GM18519 (cell line): Measurements from ENCODE around the gene EEF1AKMT4.
"Not testable (repeated sequence)": the region's sequence is repeated elsewhere in the genome, so short reads cannot be mapped to it uniquely, and the experiment has no call there.

ENCODE experiments used
- ATAC-seq: cut with Tn5 transposase; IDR thresholded peaks from one replicate; pipeline ENCODE4 v1.9.1; 2021; ENCODE audit warnings: mild to moderate bottlenecking, moderate library complexity; ENCODE audit not compliant: unreplicated experiment, low FRiP score

The EEF1AKMT4 gene

DNA sequence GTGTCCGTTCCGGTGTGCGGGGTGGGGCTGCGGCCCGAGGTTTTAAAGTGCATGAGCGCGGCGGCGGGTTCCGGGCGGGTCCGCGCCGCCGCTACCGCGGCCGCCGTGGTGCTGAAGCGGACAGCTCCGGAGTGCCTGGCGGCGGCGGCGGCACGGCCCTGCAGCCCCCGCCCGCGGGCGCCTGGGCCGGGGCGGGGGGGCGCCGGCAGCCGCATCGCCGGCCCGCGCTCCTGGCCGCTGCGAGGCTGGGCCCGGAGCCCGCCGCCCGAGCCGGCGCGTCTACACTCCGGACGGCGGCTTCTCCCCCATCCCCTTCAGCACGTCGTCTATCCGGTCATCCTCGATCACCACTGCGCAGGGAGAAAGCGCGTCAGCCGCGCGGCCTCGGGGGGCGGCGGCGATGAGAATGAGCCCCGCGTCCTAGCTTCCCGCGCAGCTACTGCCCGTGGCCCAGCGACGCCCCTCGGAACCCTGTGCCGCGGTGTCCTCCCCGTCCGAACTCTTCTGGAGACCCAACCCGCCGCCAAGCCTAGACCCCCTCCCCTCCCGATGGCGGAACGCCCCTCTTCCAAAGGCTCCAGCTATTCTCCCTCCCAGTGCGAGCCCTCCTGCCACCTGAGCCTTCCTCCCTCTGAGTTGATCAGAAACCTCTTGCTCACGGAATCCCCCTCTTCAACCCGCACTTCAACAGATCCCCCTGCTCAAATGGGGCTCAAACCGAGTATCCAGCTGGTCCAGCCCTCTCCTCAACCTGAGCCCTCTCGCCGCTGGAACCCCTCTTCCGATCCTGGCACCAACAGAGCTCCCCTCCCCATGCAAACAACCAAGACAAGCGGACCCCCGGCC is 10.6 kb downstream of the EEF1AKMT4 start:
- ATAC-seq, result no peak

DNA sequence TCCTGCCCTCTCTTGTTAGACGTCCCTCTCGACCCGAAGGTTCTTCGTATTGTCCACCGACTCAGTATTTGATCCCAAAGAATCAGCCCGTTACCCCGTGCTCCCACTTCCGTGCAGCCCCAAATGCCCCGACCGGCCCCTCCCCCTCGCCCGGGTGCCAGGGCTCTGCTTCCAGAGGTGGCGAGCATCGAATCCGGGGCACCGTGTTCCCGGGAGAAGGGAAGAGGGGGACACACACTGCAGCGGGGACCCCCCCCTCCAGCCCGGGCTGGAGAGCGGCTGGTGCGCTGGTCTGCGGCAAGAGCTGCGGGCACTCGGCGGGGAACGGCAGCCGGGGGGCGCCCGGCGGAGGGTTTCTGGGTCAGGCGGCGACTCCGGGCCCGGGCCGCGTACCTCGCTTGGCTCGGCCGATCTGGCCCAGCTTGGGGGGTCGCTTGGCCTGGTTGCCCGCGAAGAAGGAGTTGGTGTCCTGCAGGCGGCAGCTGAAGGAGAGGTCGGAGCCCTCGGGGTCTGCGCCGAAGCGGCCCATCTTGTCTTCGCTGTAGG is 11.3 kb downstream of the EEF1AKMT4 start:
- no peak for ATAC-seq

DNA sequence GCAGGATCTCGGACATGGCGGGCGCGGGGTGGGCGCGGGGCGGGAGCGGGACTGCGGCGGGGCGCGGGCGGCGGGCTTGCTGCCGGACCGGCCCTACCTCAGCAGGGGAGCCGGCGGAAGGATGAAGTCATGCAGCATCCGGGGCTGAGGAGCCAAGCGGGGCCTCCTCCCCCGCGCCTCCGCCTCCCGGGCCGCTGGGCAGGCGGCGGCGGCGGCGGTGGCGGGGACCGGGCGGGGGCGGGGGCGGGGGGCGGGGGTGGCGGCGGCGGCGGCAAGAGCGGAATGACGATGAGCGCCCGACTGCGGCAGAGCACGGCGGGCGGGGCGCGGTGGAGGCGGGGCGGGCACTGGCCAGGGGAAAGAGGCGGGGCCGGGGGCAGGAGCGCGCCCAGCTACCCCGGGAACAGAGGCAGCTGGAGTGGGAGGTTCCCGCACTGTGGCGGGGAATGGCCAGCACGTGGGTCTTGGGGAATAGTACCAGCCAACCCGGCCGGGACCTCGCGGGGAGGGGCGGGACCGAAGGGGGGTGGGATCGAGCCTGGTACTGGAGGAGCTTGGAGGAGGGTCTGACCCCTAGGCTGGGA is 11.9 kb downstream of the EEF1AKMT4 start, which contains the start of gene CAMK2N2:
CAMK2N2 (minus strand) TSS at position 284 of the 584 bp plus-strand sequence; CDS start at position 16, 268 bp downstream.
- ATAC-seq, result no peak

DNA sequence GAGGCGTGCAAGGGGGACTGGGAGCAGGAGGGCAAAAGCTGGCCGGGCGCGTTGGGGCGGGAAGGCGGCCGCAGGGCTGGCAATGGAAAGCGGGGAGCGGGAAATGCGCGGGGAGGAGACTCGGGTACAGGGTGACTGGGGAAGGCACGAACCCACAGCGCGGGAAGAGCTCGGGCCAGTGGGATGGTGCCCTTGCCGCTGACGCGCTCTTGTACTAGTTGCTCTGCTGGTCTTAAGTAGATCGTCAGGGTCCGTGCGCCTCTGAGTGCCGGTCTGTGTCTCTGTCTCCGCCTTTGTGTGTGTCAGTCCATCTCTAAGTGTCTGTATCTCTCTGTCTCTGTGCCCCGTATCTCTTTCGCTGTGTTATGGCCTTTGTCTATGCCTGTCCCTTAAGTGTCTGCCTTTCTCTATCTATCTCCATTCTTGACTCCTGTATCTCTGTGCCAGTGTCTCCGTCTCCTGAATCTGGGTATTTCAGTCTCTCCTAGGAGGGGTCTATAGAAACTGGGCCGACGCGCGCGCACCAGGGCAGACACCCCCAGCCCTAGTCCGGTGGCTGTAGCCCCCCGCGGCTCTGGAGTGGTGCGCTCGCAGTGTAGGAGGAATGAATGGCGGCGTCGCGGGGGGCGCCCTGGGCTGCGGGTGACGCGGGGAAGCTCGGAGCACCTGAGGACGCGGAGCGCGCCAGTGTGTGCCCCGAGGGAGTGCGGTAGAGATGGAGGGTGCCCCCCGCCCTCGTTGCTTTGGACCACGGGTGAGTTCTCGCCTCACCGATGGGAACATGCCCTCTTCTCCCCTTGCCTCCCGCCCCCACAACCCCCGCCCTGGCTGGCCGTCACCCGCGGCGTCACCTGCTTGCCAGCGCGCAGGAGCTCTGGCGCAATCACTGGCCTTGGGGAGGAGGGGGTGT is 12.6 kb downstream of the EEF1AKMT4 start:
- ATAC-seq, result no peak

DNA sequence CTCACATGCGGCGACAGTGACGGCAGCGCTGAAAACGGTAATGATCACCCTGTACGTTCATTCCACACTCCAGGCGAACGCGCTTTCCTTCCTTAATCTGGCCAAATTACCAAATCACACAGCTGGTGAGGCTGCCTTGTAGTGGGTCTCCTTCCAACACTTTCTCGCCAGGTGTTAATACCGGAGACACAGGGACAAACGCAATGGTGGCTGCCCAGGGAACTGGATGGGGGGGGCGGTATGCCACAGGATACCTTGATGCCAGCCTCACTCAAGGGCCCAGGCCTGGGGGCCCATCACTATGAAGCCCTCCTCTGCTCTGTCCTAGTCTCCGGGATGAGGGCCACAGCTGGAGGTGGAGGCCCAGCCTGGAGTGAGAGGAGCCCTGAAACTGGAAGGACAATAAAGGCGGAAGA is 13.3 kb downstream of the EEF1AKMT4 start:
- ATAC-seq, result no peak

DNA sequence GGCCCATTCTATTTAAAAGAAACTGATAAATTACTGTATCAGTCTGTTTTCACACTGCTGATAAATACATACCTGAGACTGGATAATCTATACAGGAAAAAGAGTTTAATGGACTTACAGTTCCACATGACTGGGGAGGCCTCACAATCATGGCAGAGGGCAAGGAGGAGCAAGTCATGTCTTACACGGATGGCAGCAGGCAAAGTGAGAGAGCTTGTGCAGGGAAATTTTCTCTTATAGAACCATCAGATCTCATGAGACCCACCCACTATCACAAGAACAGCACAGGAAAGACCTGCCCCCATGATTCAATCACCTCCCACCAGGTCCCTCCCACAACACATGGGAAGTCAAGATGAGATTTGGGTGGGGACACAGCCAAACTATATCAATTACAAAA is 17.8 kb downstream of the EEF1AKMT4 start:
- ATAC-seq, result not testable (repeated sequence)

DNA sequence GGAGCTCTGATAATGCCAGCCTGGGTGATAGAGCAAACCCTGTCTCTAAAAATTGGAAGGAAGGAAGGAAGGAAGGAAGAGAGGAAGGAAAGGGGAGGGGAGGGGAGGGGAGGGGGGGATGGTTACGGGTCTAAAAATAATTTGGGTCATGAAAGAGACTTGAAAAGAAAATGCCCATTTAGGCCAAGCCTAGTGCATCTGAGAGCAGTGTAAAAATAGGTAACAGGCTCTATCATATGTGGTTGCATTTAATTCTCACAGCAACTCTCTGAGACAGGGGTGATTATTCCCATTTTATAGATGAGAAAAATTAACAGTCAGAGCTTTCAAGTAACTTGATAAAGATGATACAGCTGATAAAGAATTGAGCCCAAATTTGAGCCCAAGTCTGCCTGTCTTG is 22.8 kb downstream of the EEF1AKMT4 start:
- ATAC-seq, result no peak

DNA sequence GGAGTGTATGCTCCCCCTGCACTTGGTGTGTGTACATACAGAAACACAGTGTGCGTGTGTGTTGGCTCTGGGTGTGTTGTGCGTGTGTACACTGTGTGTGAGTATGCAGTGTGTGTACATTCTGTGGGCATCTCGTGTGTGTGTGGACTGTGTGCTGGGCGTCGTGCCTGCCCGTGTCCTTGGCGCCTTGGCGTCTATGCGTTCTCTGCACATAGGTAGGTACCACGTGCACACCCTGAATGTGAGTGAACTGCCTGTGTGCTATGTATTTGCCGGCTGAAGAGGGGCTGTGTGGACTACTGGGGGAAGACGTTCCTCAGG is 25.9 kb downstream of the EEF1AKMT4 start:
- no peak for ATAC-seq

DNA sequence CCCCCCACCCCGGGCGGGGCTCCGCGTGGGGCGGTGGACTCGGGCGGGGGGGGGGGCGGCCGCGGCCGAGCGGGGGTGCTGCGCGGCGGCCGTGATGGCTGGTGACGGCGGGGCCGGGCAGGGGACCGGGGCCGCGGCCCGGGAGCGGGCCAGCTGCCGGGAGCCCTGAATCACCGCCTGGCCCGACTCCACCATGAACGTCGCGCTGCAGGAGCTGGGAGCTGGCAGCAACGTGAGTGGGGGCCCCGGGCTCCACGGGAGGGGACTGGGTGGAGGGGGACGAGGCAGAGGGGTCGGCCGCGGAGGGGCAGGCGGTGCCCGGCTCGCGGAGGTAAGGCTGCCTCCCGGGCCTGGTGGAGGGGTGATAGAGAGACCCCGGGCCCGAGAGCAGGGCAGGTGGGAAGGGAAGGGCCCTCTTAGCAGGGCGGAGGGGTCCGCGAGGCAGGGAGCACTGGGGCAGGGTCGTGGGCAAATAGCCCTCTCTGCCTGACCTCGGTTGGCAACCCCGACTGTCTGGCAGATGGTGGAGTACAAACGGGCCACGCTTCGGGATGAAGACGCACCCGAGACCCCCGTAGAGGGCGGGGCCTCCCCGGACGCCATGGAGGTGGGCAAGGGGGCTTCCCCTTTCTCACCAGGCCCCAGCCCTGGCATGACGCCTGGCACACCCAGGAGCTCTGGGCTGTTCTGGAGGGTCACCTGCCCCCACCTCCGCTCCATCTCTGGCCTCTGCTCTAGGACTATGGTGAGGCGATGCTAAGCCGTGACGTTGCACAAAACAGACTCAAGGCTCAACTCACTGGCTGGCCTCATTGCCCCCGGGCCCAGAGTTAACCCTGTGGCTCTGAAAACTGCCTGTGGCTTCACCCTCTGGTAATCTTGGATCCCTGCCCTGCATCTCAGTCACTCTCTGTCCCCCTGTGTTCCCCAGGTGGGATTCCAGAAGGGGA is 26.8 kb downstream of the EEF1AKMT4 start, which contains the start of gene ECE2:
ECE2 (plus strand) TSS at position 62 of the 950 bp plus-strand sequence; CDS start at position 194, 132 bp downstream.
- ATAC-seq, result no peak

DNA sequence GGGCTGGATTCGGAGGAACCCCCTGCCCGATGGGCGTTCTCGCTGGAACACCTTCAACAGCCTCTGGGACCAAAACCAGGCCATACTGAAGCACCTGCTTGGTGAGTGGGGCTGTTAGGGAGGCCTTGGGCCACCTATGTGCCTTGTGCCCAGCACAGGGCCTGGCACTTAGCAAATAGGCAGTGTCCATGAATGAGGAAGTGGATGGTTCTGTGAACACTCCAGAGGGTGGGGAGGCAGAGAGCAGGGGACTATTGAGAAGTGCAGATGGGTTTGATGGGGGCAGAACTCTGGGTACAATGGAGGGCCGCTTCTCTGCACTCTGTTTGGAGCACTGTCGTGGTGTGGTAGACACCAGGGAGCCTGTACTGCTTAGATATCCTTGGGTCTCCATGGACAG is 27.9 kb downstream of the EEF1AKMT4 start:
- ATAC-seq, result no peak

DNA sequence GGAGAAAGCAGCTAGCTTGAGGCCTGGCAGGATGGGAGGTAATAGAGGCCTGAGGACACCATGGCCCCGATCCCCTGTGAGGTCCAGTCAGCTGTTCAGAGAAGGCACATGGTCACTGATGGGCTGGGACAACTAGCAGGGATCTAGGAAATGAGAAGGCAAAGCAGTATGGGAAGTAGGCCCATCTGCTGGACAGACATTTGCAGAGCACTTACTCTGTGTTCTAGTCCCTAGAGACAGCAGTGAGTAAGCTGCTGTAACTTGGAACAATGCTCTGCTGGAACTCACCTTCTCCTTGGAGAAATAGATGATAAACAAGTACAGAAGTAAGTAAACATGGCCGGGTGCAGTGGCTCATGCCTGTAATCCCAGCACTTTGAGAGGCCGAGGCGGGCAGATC is 33.5 kb downstream of the EEF1AKMT4 start:
- ATAC-seq, result no peak

DNA sequence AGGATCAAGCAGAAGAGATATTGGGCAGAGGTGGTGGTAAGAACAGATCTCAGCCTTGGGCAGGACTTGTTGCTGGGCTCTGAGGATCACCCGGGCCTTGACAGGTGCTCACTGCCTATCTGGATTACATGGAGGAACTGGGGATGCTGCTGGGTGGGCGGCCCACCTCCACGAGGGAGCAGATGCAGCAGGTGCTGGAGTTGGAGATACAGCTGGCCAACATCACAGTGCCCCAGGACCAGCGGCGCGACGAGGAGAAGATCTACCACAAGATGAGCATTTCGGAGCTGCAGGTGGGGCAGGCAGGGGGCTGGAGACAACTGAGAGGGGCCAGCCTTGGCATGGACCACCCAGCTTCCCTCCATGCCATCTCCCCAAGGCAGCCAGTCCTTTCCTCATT is 34.2 kb downstream of the EEF1AKMT4 start:
- ATAC-seq, result no peak

DNA sequence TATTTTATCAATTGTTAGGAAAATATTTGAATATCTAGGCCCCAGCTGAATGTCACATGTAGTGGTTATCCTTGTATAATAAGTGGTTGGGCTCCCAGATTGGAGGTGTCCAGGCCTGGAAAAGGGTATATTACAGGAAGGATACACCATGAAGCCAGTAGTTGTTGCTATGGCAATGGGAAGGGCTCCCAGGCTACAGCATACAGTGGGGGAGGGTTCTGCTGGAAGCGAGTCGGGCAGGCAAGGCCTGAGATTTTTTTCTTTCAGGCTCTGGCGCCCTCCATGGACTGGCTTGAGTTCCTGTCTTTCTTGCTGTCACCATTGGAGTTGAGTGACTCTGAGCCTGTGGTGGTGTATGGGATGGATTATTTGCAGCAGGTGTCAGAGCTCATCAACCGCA is 35.2 kb downstream of the EEF1AKMT4 start:
- ATAC-seq, result no peak

DNA sequence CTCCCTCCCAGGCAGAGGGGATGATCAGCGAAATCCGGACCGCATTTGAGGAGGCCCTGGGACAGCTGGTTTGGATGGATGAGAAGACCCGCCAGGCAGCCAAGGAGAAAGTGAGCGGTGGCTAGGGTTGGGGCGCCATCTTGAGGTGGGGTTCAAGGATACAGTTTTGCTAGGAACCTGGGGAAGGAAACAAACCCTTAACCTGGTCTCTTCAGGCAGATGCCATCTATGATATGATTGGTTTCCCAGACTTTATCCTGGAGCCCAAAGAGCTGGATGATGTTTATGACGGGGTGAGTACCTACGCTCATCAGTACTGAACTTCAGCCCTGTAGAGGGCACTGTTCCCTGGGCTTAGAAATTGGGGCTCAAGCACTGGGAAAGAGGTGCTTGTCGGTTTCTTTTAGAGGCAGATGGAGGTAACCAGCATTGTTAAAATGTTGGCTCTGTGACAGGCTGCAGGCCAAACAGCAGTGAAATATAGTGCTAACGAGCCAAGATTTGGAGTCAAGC is 40.0 kb downstream of the EEF1AKMT4 start:
- ATAC-seq, result no peak

DNA sequence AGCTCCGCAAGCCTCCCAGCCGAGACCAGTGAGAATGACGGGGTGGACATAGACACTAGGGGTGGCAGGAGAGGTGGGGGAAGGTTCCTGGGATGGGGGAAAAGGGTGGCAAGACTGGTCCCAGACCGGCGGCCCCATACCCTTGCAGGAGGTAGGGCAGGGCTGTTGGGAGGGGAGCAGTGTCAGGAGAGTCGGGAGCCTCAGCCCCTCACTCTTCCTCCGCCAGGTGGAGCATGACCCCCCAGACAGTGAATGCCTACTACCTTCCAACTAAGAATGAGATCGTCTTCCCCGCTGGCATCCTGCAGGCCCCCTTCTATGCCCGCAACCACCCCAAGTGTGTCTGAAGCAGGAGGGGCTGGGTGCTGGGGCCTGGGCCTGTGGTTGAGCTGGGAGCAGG is 40.9 kb downstream of the EEF1AKMT4 start:
- no peak for ATAC-seq

DNA sequence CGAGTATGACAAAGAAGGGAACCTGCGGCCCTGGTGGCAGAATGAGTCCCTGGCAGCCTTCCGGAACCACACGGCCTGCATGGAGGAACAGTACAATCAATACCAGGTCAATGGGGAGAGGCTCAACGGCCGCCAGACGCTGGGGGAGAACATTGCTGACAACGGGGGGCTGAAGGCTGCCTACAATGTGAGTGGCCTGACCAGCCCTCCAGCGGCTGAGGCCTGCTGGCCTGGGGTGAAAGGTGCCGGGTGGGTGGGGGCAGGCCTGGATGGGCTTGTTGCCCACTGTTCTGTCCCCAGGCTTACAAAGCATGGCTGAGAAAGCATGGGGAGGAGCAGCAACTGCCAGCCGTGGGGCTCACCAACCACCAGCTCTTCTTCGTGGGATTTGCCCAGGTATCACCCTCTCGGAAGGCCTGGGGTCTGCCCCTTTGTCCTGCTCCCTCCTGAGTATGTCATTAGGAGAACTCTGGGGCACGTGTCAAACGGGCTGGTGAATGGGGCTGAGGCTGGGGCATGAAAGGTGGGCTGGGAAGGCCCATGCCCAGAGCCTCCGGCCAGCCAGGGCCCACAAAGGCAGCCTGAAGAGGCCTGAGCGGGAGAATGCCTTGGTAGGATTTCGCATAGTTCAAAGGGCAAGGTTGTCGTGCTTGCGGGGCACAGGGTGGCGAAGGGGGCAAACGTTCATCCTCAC is 41.7 kb downstream of the EEF1AKMT4 start:
- ATAC-seq, result no peak

DNA sequence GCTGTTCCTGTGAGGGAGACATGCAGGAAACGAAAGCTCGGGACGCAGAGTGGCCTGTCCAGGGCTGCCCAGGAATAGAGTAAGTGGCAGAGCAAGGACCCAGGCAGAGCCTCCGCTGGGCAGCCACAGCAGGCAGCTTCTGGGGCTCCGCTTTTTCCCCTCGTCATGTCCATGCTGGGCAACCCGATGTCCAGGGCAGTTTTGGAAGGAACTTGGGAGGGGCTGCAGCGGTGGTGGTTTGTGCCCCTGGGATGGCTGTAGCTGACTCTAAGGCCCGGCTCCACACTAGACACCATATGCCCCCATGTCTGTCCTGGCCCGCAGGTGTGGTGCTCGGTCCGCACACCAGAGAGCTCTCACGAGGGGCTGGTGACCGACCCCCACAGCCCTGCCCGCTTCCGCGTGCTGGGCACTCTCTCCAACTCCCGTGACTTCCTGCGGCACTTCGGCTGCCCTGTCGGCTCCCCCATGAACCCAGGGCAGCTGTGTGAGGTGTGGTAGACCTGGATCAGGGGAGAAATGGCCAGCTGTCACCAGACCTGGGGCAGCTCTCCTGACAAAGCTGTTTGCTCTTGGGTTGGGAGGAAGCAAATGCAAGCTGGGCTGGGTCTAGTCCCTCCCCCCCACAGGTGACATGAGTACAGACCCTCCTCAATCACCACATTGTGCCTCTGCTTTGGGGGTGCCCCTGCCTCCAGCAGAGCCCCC is 42.4 kb downstream of the EEF1AKMT4 start:
- no peak for ATAC-seq

DNA sequence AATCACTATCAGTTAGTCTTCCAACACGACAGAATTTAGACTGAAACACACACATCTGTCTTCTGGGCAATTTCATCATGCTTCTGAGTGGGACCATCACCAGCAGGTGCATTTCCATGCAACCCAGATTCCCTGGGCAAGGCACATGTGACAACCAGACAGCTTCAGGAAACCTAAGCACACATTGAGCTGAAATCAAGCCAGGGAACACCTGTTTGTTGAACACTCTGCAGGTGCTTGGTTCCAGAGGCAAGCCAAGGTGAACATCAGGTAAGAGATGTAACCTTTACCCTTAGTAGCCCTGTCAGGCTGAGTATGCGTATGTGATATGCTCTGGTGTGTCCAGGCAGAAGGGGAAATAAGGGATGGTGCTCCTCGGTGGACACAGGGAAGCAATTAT is 46.3 kb downstream of the EEF1AKMT4 start:
- no peak for ATAC-seq
